HG03354 (cell line): ENCODE results near the gene TMA7B.

Experiments
- ATAC-seq: cut with Tn5 transposase; IDR thresholded peaks from one replicate; pipeline ENCODE4 v1.9.1; 2021; ENCODE audit warnings: mild to moderate bottlenecking; ENCODE audit not compliant: unreplicated experiment, poor library complexity, severe bottlenecking

TMA7B gene

DNA sequence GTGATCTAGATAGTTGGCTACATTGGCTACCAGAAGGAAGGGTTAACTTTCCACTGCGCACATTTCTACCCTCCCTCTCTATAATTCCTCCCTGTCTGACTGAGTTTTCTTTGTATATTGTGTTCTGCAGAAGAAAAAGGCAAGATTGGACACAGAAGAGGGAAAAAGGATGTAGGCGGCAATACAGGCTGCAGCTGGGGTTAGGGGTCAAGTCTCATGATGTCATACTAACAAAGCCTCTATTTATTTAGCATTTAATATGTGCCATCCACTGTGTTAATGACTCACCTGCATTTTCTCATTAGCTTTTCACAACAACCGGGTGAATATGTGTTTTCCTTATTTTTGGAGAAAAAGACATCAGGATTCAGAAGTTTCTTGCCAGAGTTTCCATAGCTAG, 36.5 kb downstream of the TMA7B start:
- no peak for ATAC-seq

- ATAC-seq, result no peak
These were observed 37.2 kb downstream of the TMA7B start for GRCh38 chr22:39997421-39997820.

DNA sequence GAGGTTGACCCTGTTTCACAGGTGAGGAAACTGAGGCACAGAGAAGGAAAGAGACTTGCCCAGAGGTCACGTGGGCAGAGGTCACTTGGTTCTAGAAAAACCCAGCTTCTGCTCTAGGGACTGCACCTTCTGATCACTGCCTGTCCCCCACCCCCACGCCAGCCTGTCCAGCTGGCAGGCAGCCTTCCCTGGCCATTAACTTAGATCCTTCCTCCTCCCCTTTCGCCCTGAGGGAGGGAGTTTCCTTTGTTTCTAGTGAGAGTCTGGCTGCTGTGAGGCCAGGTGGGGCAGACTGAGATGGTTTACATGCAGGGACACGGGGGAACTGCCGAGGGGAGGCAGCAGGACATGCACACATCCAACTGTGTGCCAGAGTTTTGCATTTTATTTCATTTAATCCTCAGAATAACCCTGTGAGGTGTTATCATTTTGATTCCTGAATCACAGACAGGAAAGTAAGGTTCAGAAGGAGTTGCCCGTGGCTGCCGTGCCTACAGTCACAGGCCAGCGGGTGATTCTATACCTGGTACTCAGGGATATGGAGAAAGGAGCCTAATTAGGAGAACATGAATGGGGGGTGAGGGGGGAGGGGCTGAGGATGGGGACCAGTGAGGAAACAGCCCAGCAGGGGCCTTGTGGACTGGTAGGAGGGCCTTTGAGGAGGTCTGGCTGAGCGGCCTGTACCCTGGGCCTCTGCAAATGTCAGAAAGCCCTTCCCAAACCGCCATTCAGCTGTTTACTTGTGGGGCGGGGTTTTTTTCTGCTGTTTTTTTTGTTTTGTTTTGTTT, 37.9 kb downstream of the TMA7B start:
- ATAC-seq, result no peak

GRCh38 chr22:39999144-39999757, 39.1 kb downstream of the TMA7B start:
- no peak for ATAC-seq

DNA sequence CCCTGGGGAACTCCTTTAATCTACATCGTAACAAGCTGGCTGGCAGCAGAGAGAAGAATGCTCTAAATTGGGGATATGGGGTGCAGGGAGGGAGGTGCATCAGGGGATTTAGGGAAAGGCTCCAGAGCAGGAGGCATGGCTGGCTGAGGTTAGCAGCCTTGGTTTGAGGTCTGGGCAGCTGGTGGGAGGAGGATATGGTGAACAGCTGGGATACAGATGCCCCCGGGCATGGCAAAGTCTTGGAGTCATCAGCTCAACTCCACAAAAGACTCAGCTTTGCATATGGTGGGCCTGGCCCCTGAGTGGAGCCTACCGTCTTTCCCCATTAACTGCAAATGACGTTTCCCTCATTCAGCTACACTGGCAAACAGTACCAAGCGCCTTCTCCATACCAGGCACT, 40.0 kb downstream of the TMA7B start:
- ATAC-seq, result no peak

- ATAC-seq, result no peak
These were observed 40.9 kb downstream of the TMA7B start for GRCh38 chr22:40001106-40001505.

DNA sequence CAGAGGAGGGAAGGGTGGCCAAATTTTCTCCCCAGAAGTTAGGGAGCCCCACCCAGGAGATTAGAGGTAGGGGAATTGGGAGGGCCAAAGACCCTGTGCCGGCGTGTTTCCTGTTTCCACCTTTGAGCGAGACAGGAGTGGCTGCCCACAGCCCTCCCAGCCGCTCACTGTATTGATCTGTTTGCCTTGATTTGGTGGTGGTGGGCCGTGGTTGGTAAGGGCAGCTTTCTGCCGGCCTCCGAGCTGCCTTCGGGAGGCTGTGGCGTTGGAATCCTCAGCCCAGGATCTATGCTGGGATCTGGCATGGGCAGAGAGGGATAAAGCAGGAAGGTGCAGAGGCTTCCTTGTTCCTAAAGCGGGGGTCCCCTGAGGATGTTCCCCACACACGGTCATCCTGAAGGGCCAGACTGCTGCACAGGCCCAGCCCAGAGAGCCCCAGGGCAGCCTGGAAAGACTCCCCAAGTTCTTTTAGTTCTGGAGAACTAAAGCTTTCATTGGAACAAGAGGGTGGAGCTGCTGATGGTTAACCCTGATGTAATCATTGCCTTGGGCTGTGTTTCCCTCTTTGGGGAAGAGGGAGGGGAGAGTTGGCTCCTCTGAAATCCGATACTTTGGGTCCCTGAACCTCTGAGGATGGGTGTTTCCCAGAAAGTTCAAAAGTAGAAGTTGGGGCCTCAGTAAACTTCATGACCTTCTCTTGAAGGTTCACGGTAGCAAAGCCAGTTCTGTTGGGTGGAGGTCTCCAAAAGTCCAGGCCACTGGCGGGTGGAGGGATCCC, 41.8 kb downstream of the TMA7B start:
- ATAC-seq, result no peak

DNA sequence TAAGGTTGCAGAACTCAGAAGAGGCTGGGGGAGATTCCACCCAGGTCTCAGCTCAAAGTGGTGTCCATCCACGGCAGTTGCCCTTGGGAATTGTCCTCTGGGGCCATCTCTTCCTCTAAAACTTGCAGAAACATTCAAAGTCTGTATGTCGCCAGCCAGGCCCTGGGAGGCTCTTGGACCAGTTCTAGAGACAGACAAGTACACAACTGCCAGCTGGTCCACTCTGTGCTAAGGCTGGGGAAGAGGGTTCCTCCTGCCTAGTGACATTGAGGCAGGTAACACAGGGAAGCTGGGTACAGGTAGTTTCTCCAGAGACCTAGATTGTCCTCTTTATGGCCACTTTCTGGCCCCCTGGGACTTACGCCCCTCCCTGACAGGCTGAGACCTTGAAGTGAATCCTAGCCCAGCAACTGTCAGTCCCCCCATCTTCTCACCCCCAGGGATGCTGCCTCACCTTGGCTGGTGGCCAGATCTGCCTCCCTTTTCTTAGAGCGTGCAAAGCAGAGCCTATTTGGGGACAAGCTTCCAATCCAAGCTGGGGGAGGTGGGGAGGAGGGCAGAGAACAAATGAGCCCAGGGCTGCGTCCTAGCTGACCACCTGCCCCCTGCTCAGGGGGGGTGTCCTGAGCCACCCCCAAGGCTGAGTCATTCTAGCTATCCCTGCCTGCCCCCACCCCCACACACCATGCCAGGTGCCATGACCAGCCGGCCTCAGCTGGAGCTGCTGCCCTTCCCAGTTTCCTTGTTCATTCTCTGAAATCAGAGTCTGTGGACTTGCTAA, 42.9 kb downstream of the TMA7B start:
- ATAC-seq, result no peak

- no peak for ATAC-seq
These were observed 44.6 kb downstream of the TMA7B start for GRCh38 chr22:40004836-40005235.

DNA sequence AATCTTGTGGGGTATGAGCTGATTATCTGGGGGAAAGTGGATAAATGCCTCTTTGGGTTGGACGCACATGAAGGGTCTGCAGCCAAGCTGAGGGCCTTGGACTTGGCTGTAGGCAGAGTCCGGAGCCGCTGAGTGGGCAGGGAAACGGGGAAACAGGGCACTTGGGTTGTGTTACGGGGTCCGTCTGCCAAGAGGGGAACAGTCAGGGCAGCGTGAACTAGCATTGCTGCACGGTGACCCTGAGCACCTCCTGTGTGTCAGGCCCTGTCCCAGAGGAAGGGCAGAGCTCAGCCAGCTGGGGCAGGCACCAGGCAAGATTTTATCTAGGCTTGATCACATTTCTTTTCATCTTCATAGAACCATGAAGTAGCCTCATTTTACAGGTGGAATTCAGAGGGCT, 46.4 kb downstream of the TMA7B start:
- ATAC-seq, result no peak

- ATAC-seq, result no peak
These were observed 47.9 kb downstream of the TMA7B start for GRCh38 chr22:40007853-40008710.

GRCh38 chr22:40008726-40009291, 48.6 kb downstream of the TMA7B start:
- no peak for ATAC-seq

DNA sequence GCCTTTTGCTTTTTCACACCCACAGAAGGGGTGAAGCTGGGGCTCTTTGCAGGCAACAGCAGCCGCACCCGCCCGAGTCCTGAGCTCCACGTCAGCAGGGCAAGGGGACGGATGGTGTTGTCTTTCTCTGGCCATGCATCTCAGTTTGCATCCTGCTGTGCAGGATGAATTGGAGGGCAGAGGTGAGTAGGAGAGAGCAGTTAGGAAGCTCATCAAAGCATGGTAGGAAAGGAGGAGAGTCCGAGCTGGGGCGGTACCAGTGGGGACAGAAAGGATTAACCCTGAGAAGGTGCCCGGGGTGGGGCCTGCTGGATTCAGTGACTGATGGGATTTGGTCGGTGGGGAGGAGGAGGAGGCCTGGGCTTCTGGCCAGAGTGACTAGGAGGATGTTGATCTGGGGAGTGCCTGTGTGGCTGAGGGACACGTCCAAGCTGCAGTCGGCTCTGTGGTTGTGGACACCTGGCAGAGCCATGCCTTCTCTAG, 49.1 kb downstream of the TMA7B start:
- no peak for ATAC-seq

GRCh38 chr22:40009951-40010671, 49.9 kb downstream of the TMA7B start:
- no peak for ATAC-seq

DNA sequence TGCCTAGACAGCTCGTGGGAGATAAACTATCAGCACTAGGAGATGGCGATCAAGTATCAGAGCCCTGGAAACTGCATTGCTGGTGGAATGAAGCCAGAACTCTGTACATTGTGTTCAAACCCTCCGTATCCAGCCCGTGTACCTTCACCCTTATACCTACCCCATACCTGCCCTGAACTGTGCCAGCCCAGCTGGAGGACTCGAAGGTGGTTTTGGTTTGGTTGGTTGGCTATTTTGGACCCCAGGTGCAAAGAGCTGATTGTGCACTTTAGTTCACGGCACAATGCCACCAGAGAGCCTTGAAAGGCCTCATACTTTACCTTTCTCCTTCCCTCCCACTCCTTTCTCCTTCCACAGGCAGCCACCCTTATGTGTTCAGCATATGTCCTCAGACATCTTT, 50.5 kb downstream of the TMA7B start:
- no peak for ATAC-seq
